ENCODE data around the gene ZDHHC22.
A peak's percentile ranks its signal among the peaks of the same experiment; 100 is the strongest.

Gene ZDHHC22

DNA sequence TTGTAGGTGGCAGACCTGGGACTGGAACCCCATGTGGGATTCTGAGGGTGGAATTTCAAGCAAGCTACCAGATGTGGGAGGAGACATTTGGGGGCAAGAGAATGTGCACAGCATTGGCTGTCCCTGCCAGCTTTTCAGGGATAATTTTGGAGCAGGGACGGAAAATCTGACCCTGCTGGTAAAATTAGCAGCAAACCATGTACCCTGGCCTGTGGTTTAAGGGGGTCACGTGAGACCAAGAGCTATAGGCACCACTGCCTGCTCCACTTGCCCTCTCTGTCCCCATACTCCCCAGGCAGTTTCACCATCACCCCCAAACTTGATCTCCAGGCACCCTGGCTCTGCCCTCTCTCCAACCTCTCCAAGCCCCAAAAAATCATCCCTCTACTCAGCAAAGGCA, 13.5 kb upstream of the ZDHHC22 start:
- no peak for DNase-seq

DNA sequence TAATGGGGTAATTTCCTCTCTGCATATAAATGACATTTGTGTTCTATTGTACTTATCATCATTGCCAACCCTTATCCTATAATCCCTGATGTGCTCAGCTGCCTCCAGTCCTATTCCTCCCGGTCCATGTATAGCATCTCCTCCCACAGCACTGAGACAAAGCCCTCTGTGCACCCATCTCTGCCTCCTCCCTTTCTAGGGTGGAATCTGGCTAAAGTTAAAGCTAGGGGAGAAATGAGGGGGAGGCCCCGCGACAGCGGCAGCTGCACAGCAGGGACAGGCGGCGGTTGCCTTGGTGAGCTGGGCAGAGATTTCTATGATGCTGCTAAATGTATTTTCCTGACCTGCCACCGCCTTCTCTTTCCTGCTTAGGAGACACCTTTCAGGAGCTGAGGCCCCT, 12.8 kb upstream of the ZDHHC22 start:
- no peak for DNase-seq

DNA sequence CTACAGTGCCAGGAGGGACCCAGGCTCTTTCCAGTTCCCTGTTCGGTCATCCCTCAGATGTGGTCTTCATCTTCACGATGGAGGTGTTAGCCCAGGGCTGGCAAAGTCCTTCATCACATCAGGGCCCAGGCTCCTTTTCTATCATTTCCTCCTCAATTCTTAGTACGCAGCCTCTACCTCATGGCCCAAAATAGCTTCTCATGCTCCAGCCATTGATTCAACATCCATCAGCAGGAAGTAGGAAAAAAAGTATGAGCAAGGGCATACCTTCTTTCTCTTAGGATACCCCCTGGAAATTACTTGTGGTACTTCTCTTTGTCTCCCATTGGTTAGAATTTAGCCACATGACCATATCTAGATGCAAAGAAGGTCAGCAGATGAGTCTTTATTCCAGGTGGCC, 12.2 kb upstream of the ZDHHC22 start:
- no peak for DNase-seq

DNA sequence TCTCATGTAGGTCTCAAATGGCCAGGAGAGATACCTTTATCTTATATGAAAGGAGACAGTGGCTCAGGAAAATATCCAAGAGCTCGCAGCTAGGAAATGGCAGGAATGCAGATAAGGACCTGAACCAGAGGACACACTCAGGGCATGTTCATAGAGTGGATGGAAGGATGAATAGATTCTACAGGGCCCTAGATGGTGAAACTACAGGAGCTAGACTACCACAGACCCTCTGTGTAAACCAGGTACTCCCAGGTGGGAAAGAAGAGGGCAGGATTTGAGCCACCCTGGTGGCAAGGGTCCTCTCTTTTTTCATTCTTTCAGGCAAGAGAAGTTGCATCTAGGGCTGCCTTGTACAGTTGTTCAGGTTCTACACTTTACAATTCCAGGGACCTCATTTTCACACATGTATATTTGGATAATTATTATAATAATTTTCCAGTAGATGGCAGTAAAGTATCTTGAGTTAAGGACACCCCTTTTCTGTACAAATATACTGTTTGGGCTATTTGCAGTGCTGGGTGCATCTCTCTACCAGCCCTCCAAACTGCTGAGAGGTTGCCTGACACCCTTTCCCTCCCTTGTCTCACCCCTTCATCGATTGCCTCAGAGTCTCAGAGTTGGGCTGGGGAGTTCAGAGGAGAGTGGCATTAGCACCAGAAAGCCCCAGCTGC, 10.5 kb upstream of the ZDHHC22 start:
- no peak for DNase-seq

DNA sequence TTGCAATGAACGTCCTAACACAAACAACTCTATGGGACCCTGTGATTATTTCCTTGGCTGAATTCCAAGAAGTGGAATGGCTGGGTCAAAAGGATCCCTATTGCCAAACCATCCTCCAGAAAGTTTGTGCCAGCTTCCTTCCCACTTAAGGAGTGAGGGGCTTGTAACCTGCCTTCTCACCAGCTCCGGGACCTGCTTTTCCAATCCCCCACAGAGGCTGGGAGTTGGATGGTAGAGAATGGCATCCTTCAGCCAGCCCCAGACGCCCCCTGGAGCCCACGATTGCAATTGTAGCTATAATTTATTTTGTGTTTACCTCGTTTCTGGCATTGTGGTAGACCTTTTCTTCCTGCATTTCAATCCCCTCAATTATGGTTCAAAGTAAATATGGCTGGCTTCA, 9.7 kb upstream of the ZDHHC22 start:
- peak in 1 of 2 donors; percentile 24 for DNase-seq

DNA sequence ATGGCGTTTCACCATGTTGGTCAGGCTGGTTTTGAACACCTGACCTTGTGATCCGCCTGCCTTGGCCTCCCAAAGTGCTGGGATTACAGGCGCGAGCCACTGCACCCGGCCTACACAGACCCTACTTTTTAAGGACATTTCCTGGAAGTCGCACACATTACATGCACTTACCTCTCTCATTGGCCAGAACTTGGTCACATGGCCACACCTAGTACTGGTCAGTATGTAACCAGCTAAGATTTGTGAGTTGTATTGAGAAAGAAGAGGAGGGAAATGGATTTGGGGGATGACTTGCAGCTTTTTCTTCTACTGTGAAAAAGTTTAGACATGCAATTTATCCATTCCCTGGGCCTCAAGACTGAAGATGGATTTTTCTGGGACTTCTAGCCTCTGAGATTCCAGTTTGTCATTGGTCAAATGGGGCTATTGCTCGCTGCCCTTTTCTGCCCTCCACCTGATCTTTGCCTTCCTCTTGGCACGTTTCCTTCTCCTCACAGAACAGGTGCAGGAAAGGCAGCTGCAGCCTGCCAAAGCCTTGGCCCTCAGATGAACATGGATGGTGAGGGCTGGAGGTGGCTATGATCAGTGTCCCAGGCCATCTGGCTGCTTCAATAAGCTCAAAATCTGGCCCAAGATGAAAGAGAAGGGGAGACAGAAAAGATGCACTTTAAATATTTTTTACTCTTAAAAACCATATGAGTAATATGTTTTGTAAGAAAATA, 7.1 kb upstream of the ZDHHC22 start:
- DNase-seq, result no peak

DNA sequence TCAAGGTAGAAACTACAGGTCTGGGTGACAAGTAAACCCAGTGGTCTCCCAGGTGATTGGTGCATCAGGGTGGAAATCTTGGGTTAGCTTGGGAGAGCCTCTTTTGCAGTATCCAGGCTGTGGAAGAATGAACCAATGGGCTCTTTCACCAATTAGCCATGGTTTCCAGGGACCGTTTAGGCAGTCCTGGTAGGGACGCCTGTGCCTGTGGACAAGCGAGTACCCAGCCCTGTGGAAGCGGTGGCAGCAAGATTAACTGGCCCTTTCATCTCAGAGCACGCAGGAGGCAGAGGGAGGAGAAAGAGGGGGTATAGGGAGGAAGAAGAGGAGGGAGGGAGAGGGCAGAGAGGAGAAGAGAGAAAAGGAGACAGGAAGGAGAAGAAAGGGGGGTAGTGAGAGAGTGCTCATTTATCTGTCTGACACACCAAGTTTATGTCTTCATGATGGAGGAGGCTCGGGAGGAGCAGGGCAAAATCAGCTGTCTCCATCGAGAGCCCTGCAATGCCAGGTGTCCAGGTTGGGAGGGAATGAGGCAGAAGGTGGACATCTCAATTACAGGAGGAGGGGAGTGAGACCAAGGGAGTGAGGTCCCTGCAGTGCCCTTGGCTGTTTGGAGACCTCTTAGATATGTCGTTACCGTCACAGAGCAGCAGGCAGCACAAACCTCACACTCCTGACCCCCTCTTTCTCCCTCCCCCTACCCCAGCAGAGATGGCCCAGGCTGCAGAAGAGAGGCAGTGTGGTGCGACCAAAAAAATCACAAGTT, 4.6 kb upstream of the ZDHHC22 start:
- DNase-seq, result no peak

DNA sequence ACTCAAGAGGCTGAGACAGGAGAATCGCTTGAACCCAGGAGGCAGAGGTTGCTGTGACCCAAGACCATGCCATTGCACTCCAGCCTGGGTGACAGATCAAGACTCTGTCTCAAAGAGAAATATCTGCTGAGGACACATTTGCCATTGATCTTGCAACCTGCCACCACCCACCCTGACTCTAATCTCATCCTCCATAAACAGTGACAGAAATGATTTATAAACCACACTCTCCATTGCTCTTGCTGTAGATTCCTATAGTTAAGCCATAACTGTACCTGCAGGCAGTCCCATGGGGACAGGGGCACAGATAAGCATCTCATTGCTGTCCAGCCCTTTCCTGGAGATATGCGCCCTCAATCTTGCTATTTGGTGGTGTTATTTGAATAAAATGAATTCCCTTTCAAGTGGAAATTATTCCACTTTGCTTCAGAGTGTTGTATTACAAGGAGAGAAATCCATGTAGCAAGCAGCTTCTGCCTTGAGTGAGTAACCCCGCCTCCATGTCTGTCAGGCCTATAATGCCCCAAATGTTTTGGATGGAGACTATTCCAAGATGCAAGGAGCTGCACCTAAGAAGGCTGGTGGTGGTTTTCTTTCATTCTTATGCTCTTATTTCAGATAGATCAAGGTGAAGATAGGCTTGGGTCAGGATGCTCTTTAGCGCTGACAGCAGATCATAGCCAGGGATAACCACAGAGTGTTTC, 3.0 kb upstream of the ZDHHC22 start:
- DNase-seq, result no peak

DNA sequence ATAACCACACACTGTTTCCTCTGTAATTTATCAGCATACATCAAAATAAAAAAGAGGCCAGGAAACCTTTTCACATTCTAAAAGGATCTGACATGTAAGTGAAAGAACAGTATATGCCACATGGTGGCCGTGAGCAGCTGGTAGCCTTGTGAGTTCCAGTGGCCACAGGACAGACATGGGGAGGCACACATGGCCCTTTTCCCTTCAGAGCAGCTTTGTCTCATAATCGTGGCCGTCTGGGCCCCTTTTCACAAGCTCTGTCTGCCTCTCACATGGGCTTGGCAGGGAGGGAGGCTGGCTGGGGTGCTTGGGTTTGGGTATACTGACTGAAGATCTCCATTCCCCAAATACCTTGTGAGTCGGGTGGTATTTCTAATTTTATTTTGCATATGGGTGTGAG, 1.5 kb upstream of the ZDHHC22 start:
- DNase-seq, result no peak

DNA sequence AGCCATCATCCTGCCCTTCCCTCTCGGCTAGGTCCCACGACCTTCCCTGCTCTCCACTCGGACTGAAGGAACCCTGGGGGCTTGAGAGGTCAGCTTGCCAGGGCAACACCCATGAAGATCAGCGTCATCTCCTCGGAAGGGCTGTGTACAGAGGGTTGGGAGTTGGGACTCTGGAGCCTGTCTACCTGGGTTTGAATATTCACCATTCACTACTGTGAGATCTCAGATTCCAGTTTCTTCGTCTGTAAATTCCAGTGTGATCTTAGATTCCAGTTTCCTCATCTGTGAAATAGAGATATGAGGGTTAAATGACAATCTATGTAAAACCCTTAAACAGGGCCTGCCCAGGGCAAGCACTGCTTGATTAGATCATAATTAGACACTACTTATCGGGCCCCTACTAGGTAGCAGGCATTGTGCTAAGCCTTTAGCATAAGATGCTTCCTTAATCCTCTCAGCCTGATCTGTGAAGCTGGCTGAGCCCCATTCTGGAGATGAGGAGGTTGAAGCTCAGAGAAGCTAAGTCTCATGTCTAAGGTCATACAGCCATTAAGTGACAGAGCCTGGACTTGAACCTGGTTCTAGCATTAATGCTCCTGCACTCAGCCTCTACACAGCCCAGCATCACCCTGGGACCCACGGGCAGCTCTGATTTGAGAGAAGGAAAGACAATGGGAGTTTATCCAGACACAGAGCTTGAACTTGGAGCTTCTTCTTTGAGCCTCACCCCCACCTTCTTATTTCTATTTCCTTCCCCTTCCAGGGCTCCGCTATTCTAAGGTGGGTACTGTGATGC, 612 bp upstream of the ZDHHC22 start:
- DNase-seq, result no peak

DNA sequence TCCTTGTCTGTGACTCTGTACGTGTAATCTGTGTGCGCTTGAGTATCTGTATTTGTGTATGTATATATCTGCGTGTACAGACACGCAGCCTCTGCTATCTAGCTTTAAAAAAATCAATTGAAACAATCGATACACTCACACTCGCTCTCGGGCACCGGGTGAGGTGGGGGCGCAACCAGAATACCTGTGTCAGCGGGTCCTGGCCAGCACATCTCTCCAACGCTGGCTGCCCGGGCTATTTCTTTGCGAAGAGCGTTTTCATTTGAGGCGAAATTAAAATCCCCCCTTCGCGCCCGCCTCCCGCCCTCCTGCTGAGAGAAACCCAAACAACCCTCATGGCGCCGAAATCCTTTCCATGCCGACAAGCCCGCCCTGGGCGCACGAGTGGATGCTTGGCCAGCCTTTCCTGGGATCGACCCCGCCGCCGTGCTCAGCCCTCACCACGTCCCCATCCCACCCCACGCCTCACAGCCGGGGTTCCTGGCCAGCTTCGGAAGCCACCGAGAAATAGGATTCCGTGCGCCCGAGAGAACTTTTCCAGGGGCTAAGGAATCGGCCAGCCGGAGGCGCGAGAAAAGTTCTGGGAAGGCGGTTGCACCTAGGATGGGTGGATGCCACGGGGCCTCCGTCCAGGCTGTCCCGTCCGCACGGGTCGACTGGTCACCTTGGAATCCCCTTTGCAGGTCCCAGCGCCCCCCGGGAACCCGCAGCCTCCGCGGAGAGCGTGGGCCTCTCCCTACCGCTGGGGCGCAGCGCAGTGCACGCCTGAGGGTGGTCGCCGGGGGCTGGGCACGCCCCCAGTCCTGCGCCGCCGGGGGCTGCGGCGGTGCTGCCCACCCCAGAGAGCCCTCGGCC, 1.0 kb downstream of the ZDHHC22 start:
- no peak for DNase-seq

DNA sequence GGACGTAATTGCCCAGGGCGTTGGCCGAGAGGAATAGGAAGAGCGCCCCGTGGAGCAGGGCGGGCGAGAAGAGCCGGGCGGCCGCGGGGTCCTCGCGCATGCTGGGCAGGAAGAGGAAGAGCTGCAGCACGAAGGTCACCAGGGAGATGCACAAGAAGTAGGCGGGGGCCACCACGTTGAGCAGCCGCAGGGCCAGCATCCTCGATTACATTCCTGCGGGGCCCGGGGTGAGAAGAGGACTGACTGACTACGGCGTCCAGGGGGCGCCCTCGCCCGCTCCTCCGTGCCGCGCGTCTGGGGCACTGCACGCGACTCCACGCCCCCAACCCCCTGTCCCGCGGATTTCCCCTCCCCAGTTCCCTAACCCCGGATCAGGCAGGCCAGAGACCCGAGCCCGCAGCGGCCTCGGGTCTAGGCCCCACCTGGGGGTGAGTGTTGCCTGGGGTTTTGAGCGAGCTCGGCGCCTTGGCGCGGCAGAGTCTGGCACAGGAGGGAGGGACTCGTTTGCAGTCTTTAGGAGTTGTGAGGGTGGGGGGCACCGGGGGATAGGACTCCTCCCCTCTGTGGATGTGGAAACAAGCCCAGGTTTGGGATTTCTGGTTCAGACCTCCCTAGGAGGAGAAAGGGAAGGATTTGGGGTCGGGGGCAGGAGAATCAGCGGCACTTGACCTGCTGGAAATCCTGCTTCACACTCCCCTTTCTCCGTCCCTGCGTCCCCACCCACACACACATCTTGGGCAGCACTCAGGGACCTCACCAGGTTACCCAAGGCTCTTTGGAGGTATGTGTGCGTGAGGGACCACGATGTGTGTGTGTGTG, 1.8 kb downstream of the ZDHHC22 start:
- DNase-seq, result peak; percentile 47 to 75

DNA sequence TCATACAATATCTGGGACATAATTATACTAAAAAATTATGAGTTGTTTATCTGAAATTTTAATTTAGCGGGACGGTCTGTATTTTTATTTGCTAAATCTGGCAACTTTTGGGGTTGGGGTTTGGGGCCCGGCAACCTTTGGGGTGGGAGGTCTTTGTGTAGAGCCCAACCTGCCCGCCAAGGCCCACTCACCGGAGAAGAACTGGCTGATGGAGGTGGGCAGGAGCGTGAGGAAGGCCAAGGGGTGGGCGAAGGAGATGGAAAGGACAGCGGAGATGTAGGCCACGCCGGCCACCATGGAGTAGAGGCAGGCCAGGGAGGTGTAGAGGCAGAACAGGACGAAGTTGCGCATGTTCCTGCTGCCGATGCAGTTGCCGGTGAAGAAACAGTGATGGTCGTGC, 2.6 kb downstream of the ZDHHC22 start:
- DNase-seq, result no peak

DNA sequence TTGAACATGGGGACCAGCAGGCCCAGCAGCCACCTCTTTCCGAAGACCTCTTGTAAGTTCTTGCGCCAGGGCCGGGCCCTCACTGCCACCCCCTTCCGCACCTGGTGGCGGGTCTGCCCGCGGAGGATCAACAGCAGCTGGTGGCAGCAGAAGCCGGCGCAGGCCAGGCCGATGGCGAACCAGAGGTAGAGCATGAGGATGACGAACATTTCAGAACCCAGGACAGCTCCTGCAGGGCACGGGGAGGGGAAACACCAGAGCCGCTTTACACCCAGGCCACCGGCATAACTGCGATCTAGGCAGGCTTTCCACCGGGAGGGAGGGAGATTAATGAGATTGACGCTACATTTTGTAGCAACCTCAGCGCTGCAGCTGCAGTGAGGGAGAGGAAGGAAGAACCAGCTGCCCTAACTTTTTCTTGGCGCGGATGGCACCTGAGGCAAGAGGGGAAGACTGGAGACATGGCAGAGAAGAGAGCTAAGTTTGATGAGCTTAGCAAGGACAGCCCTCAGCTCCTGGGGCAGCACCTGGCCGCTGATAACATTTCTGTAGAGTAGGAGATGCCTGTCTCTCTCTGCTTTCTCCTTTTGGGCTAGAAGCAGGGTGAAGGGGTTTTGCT, 7.8 kb downstream of the ZDHHC22 start:
- DNase-seq, result peak; percentile 59 to 66

DNA sequence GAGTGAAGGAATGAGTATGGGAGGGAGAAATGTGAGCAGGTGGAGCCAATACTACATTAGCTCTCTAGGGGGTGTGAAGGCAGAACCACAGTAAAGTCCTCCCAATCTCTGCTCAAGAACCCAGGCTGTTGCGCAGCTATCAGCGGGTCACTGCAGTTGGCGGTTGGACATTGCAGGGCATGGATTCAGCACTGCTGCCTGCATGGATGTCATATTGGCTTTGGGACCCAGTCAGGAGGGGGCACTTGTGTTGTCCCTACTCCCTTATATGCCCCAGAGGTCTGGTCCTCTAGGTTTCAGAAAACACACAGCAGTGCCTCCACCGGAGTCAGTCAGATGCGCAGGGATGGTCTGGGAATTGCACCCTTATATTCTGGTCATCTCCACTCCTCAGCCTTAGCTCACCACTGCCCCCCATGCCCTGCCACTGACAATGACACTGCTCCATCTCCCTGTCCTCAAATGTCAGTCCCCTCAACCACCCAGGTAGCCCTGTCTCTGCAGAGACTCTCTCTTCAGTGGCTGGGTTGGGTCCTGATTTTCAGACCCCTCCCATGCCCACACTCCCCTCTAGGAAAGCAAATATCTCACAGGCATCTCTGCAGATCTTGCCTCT, 9.6 kb downstream of the ZDHHC22 start:
- no peak for DNase-seq

DNA sequence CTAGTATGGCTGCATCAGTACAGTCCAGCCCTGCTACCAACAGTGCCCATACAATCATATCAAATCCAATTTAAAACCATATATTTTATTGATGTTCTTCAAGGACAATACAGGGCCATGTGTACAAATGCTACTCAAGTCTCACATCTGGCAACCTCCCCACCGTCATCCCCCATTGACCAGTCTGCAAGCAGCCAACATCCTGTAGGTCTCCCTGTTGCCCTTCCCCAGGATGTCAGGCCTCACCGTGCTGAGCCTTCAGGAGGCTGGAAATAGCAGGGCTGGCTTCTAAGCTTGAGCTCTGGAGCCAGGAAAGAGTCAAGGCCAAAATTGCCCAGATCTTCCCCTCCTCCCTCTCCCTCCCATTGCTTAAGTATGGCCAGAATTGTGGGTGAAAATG, 10.4 kb downstream of the ZDHHC22 start:
- DNase-seq, result no peak

DNA sequence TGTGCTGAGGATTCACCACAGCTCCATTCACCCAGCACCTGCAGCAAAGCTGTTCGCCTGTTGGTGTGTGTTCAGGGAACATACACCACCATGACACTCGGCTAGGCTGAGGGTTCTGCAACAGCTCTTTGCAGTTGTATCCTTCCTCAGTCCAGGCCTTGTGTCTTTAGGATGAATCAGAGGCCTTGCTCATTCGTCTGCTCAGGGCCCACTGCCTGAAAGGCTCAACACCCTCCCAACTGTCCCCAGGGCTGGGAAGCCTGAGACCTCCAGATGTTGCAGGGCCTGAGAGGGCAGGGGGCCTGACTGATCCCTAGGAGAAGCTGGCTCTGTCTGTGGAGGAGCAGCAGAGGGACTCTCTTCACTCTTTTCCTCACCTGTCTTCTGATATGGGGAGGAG, 11.2 kb downstream of the ZDHHC22 start:
- DNase-seq, result no peak

DNA sequence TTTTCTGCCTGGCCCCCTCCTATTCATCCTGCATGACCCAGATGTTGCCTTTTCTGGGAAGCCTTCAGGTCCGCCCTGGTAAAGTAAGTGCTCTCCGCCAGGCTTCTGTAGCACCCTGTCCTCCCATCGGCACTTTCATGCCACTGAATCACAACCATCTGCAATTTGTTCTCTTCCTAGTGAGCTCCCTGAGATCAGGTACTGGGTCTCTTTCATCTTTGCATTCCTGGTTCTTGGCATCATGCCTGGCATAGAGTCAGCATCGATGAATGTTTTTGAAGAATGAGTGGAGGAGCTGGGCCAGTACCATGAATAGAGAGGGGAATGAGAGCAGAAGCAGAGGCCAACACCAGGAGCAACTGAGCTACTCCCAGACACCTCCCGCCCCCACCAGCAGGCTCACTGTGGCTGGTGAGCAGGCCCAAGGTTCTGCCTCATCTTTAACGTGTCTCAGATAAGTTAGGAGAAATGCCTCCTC, 13.1 kb downstream of the ZDHHC22 start:
- DNase-seq, result no peak

DNA sequence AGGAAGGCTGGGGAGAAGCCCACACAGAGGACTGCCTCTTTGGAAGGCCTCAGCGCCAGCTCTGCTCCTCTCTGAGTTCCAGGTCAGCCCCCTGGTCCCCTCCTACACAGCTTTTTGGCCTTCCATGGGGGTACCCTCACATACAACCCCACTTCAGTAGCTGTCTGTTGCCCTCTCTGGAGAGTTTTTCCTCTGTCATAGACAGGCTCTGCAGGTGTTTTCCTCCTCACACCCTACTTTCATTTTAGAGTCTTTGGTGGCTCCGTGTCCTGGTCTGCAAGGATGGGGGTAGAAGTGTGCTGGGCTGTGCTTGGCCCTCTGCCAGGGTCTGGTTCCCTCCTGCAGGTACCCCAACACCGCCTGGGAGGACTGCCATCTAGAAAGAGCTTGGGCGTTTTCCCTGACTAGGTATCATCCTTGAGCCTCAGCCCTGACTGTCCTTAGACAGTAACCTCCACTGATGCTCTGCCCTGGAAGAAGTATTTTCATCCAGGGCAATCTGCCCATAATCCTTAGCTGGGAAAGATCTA, 15.1 kb downstream of the ZDHHC22 start:
- DNase-seq, result no peak
